K562 (cell line): Measurements from ENCODE around the gene PMPCA. TPM values are rescaled to one million over a fixed set of nuclear protein-coding genes. Genes with fewer than 3 reads are reported as not detected.

Experiments used
- ATAC-seq: fragments of 200-7000 bp; cut with Tn5 transposase; 3 replicates; pipeline ENCODE4 v1.9.1; 2020; ENCODE audit warnings: moderate library complexity
- BruUV-seq: library from RNA; stranded (reverse); fragments of 400-500 nt; replicated peaks from 2 replicates; lab custom pipeline; 2021; lab: Mats Ljungman, UMichigan
- CTCF ChIA-PET: fragments of 300-600 bp; formaldehyde crosslinking; extraction: SDS; loops from one replicate; lab custom pipeline; 2021; ENCODE audit warnings: low intra/inter-chr PET ratio; lab: Yijun Ruan, JAX
- POLR2A ChIA-PET: fragments of 300-600, 350-650 bp; sonication (Branson Sonifier 250); formaldehyde crosslinking; extraction: SDS; loops from one replicate; lab custom pipeline; 2021; ENCODE audit warnings: antibody characterized with exemption, inconsistent platforms; lab: Yijun Ruan, JAX
- DNase-seq, 4 experiments: peaks; one replicate each; pipeline versions ENCODE4 v3.0.0 to v3.0.0-alpha.2; 2011 to 2018; ENCODE audit warnings: low spot score in 3 of 4, mixed read lengths in 3 of 4; ENCODE audit errors: extremely low read depth in 1 of 4
- FAIRE-seq: peaks from 2 replicates; lab custom pipeline; 2011; peaks lifted over from hg19 to GRCh38; lab: Jason Lieb, UNC
- H2AFZ ChIP-seq: 2 replicates; pipeline ENCODE4 v1.6.0; 2011; ENCODE audit warnings: low read depth, low read length, control low read depth, inconsistent platforms
- H3K27ac ChIP-seq: fragments of 200-600 bp; 3 replicates; pipeline ENCODE4 v1.8.0; 2011; ENCODE audit warnings: low read depth, mild to moderate bottlenecking, control low read depth, inconsistent platforms, low read length, moderate library complexity, mixed read lengths; ENCODE audit errors: extremely low read depth
- H3K27me3 ChIP-seq, 2 experiments: fragments of 300-600 bp in 1 of 2; 2 replicates in 1 of 2; 3 replicates in 1 of 2; pipeline versions ENCODE4 v1.6.0 to v1.8.0; 2011; ENCODE audit warnings: inconsistent platforms in 2 of 2, low read length in 2 of 2, mild to moderate bottlenecking in 1 of 2, mixed read lengths in 1 of 2, moderate library complexity in 1 of 2; ENCODE audit not compliant: control insufficient read depth in 2 of 2, insufficient read depth in 2 of 2
- H3K36me3 ChIP-seq: fragments of 300-600 bp; 3 replicates; pipeline ENCODE4 v1.8.0; 2011; ENCODE audit warnings: mild to moderate bottlenecking, low read length, inconsistent platforms; ENCODE audit not compliant: control insufficient read depth, insufficient read depth
- H3K4me1 ChIP-seq, 2 experiments: fragments of 200-600 bp in 1 of 2; replicated peaks in 1 of 2; 2 replicates in 1 of 2; 3 replicates in 1 of 2; pipeline versions ENCODE4 v1.5.1 to v1.8.0; 2011; ENCODE audit warnings: inconsistent platforms in 2 of 2, low read length in 2 of 2, mild to moderate bottlenecking in 1 of 2, mixed read lengths in 1 of 2, moderate library complexity in 1 of 2; ENCODE audit not compliant: control insufficient read depth in 2 of 2, insufficient read depth in 2 of 2
- H3K4me2 ChIP-seq: 2 replicates; pipeline ENCODE4 v1.6.1; 2011; ENCODE audit warnings: low read length, control low read depth, inconsistent platforms, mixed read lengths; ENCODE audit not compliant: insufficient read depth
- H3K4me3 ChIP-seq: fragments of 200-600 bp; sonication (generic), shearing (Covaris generic); 2 replicates; pipeline ENCODE4 v1.5.1; 2016; ENCODE audit warnings: control low read depth, inconsistent platforms
- H3K79me2 ChIP-seq: fragments of 200-600 bp; 3 replicates; pipeline ENCODE4 v1.8.0; 2011; ENCODE audit warnings: low read length, inconsistent platforms; ENCODE audit not compliant: control insufficient read depth, insufficient read depth
- H3K9ac ChIP-seq, 2 experiments: 2 replicates each; pipeline versions ENCODE4 v1.6.0 to v1.6.1; 2011; ENCODE audit warnings: low read depth in 2 of 2, low read length in 2 of 2, control low read depth in 1 of 2, inconsistent platforms in 1 of 2, mild to moderate bottlenecking in 1 of 2, mixed read lengths in 1 of 2; ENCODE audit not compliant: insufficient read depth in 1 of 2
- H3K9me1 ChIP-seq: one replicate; pipeline ENCODE4 v1.6.0; 2011; ENCODE audit warnings: inconsistent platforms, mild to moderate bottlenecking, low read length, moderate library complexity; ENCODE audit not compliant: control insufficient read depth, insufficient read depth
- H3K9me3 ChIP-seq: replicated peaks from 2 replicates; pipeline ENCODE4 v1.5.1; 2011; ENCODE audit warnings: low read depth, low read length, inconsistent platforms; ENCODE audit not compliant: control insufficient read depth, insufficient read depth
- H4K20me1 ChIP-seq: replicated peaks from 2 replicates; pipeline ENCODE4 v1.6.1; 2011; ENCODE audit warnings: low read length, inconsistent platforms, mixed read lengths; ENCODE audit not compliant: control insufficient read depth, insufficient read depth
- ATF7 ChIP-seq: fragments of 450-650 bp; IDR thresholded peaks from 2 replicates; pipeline ENCODE4 v1.7.1; 2014; ENCODE audit warnings: mild to moderate bottlenecking, moderate library complexity
- BHLHE40 ChIP-seq: IDR thresholded peaks from 2 replicates; pipeline ENCODE4 v1.6.1; 2011; ENCODE audit warnings: low read length, improper control_type of control experiment
- HINFP ChIP-seq: fragments of 450-650 bp; conservative IDR thresholded peaks from 2 replicates; pipeline ENCODE4 v1.6.1; 2016; ENCODE audit warnings: missing genetic modification characterization, low read depth, mild to moderate bottlenecking, control low read depth, missing compliant biosample characterization
- KDM1A ChIP-seq, 2 experiments: fragments of 450-650 bp; IDR thresholded peaks; 2 replicates each; pipeline ENCODE4 v1.6.1; 2016; ENCODE audit warnings: mild to moderate bottlenecking in 2 of 2
- MTA3 ChIP-seq: fragments of 450-650 bp; formaldehyde crosslinking; IDR thresholded peaks from 2 replicates; pipeline ENCODE4 v1.6.1; 2017; ENCODE audit warnings: mild to moderate bottlenecking, borderline replicate concordance
- MYNN ChIP-seq, 2 experiments: sonication (generic); formaldehyde crosslinking in 1 of 2; IDR thresholded peaks; 2 replicates each; pipeline versions ENCODE4 v1.5.0 to v1.6.1; 2016 to 2020; ENCODE audit warnings: antibody characterized with exemption in 1 of 2, missing genetic modification reagents in 1 of 2
- NCOA2 ChIP-seq, 2 experiments: fragments of 450-650 bp; IDR thresholded peaks; 2 replicates each; pipeline ENCODE4 v1.6.1; 2018; ENCODE audit warnings: mild to moderate bottlenecking in 2 of 2, moderate library complexity in 1 of 2; ENCODE audit not compliant: partially characterized antibody in 2 of 2
- PHF8 ChIP-seq: fragments of 200-600 bp; sonication (generic); IDR thresholded peaks from 2 replicates; pipeline ENCODE4 v1.6.1; 2012; ENCODE audit warnings: mixed run types, mild to moderate bottlenecking, inconsistent platforms, low read length, moderate library complexity, borderline replicate concordance
- POLR2A ChIP-seq: fragments of 450-650 bp; conservative IDR thresholded peaks from 2 replicates; pipeline ENCODE4 v1.6.1; 2016
- POLR2G ChIP-seq: fragments of 200-400 bp; formaldehyde crosslinking; IDR thresholded peaks from 2 replicates; pipeline ENCODE4 v1.6.1; 2017; ENCODE audit warnings: low read depth, mild to moderate bottlenecking, antibody characterized with exemption, low read length, moderate library complexity
- RBFOX2 ChIP-seq: fragments of 200-400 bp; formaldehyde crosslinking; IDR thresholded peaks from 2 replicates; pipeline ENCODE4 v1.6.1; 2017; ENCODE audit warnings: low read depth, mild to moderate bottlenecking, low read length, moderate library complexity
- RNF219 ChIP-seq: fragments of 250-450 bp; sonication (Bioruptor Pico); IDR thresholded peaks from 2 replicates; pipeline ENCODE4 v1.5.0; 2022; ENCODE audit warnings: mild to moderate bottlenecking
- SMARCA5 ChIP-seq: fragments of 450-650 bp; IDR thresholded peaks from 2 replicates; pipeline ENCODE4 v1.6.1; 2016
- STAT5B ChIP-seq: fragments of 250-450 bp; sonication (Bioruptor Pico); IDR thresholded peaks from 2 replicates; pipeline ENCODE4 v1.8.0; 2021; ENCODE audit warnings: mild to moderate bottlenecking, inconsistent platforms
- SUPT5H ChIP-seq: fragments of 450-650 bp; IDR thresholded peaks from 2 replicates; pipeline ENCODE4 v1.6.1; 2016
- TAL1 ChIP-seq: fragments of 450-650 bp; IDR thresholded peaks from 2 replicates; pipeline ENCODE4 v1.6.1; 2016; ENCODE audit warnings: mild to moderate bottlenecking
- ZC3H4 ChIP-seq: sonication (generic); formaldehyde crosslinking; IDR thresholded peaks from 2 replicates; pipeline ENCODE4 v1.9.0; 2021; ENCODE audit warnings: missing genetic modification reagents, borderline replicate concordance
- ZNF134 ChIP-seq: fragments of 250-450 bp; sonication (Bioruptor Pico); conservative IDR thresholded peaks from 2 replicates; pipeline ENCODE4 v1.4.0; 2020
- ZNF143 ChIP-seq: sonication (generic); formaldehyde crosslinking; IDR thresholded peaks from 2 replicates; pipeline ENCODE4 v1.9.0; 2022; ENCODE audit warnings: mild to moderate bottlenecking, missing genetic modification reagents
- ZNF146 ChIP-seq: IDR thresholded peaks from one replicate; pipeline ENCODE4 v1.6.1; 2018; ENCODE audit warnings: missing compliant biosample characterization; ENCODE audit not compliant: unreplicated experiment
- ZNF830 ChIP-seq: fragments of 250-450 bp; sonication (Bioruptor Pico); IDR thresholded peaks from 2 replicates; pipeline ENCODE4 v1.5.0; 2021; ENCODE audit warnings: mild to moderate bottlenecking
- WGBS: fragments of 100-300 bp; shearing (Covaris generic); methylation state at CpG from one replicate; pipeline ENCODE4 v1.1.6; 2016; ENCODE audit warnings: low coverage, mixed read lengths; ENCODE audit not compliant: insufficient coverage; ENCODE audit errors: missing lambda C conversion rate; 5-methylcytosine and 5-hydroxymethylcytosine counted together
- in situ Hi-C: fragments of 300-500 bp; cut with MboI; formaldehyde crosslinking; loops from 4 replicates; pipeline ENCODE4 v1.15.0; 2018; ENCODE audit warnings: inconsistent platforms, mixed read lengths
- intact Hi-C: fragments of 100-400 bp; cut with micrococcal nuclease; formaldehyde crosslinking; loops from 2 replicates; pipeline ENCODE4 v1.14.2; 2022
- polyA plus RNA-seq, 8 experiments: library from polyadenylated mRNA; depleted of rRNA in 4 of 8; stranded (reverse) in 5 of 8; unstranded in 3 of 8; fragments of >200 nt; fragmentation: Nextera tagmentation in 2 of 8; fragmentation: Illumina TruSeq in 1 of 8; extraction: Ambion mirVana in 2 of 8; extraction: Trizol in 1 of 8; gene quantifications; 2 replicates each; pipeline versions ENCODE4 v1.2.1 to v1.2.3, GENCODE V29; 2011 to 2014; ENCODE audit warnings: inconsistent platforms in 1 of 8, missing spikeins in 1 of 8
- total RNA-seq, 7 experiments: library from RNA; depleted of rRNA in 6 of 7; stranded (reverse); fragments of >200 nt in 6 of 7; fragmentation: Illumina TruSeq in 2 of 7; extraction: Trizol in 2 of 7; gene quantifications; 2 replicates each; pipeline versions ENCODE4 v1.2.1 to v1.2.3, GENCODE V29; 2011 to 2021; ENCODE audit warnings: low replicate concordance in 1 of 7
- TF ChIP-seq, protein P1 (sequence below): fragments of 250-450 bp; sonication (Bioruptor Pico); IDR thresholded peaks from 2 replicates; pipeline ENCODE4 v1.9.0; 2021; ENCODE audit warnings: mild to moderate bottlenecking

Gene PMPCA
- total and polyA plus RNA-seq, 9 of the 15 experiments (the other 6 are each of a cell fraction or from before 2014, with no cell fraction given), result 23.9 to 143 (median 86.6) TPM

DNA sequence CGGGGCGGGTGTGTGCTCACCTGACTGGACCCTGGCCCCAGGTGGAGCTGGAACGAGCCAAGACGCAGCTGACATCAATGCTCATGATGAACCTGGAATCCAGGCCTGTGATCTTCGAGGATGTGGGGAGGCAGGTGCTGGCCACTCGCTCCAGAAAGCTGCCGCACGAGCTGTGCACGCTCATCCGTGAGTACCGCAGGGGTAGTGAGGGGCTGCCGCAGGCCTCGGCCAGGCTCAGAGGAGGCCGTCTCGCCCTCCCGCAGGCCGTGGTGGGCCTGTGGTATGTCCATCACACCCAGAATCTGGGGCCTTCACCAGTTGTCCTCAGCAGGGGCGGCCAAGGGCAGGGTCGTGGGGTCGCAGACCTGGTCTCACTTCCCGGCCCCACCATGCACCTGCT lies 11.3 kb downstream of the PMPCA start:
- ChIA-PET POLR2A (interaction anchor here (0.7 to 5.1 kb wide), 2 partner anchors 13 to 25 kb away, joined by 3 to 33 read pairs; no protein-coding TSS in a partner anchor), CTCF (no interaction called here)
- no peak overlapping the region for H3K9ac ChIP-seq
- no TSS peak for BruUV-seq
- no peak overlapping the region for H3K4me2 ChIP-seq
- H2AFZ ChIP-seq, result no peak overlapping the region
- no peak overlapping the region for H3K4me3 ChIP-seq
- no peaks in the 10 kb centered on the region for H3K79me2 ChIP-seq
- H4K20me1 ChIP-seq, result no peaks in the 10 kb centered on the region
- intact Hi-C loops (no loop called here), in situ Hi-C loops (no loop called here)
- 96% methylated on average over 9 of the region's 21 CpGs for WGBS
- FAIRE-seq, result no peak
- no peaks in the 10 kb centered on the region; the same call in 1 of the 2 replicates for H3K9me3 ChIP-seq
- no peak for TF ChIP-seq KDM1A (IDR thresholded peaks at IDR 0.05)
- TF ChIP-seq RBFOX2, result peak; percentile 58
- no peak for TF ChIP-seq MTA3
- no peak for TF ChIP-seq HINFP (tag)
- TF ChIP-seq RNF219, result no peak
- TF ChIP-seq POLR2G, result peak; percentile 61
- no peak for TF ChIP-seq PHF8
- TF ChIP-seq ZC3H4 (CRISPR knock-in tag), result no peak
- TF ChIP-seq, protein P1, sequence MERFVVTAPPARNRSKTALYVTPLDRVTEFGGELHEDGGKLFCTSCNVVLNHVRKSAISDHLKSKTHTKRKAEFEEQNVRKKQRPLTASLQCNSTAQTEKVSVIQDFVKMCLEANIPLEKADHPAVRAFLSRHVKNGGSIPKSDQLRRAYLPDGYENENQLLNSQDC, result no peak
- TF ChIP-seq ZNF143 (CRISPR knock-in tag), result no peak
- TF ChIP-seq ZNF830 (CRISPR knock-in tag), result no peak
- no peak for TF ChIP-seq STAT5B (CRISPR knock-in tag)
- 0 out of 2 replicates have a peak, but pooled peaks have one; percentile 20 for TF ChIP-seq POLR2A
- TF ChIP-seq SUPT5H, result 0 out of 2 replicates have a peak, but pooled peaks have one; percentile 20
- TF ChIP-seq ZNF134 (CRISPR knock-in tag), result no peak
- no peak for TF ChIP-seq MYNN (IDR thresholded peaks at IDR 0.05)
- no peak for TF ChIP-seq MYNN (CRISPR knock-in tag; IDR thresholded peaks at IDR 0.05)
- no peak for TF ChIP-seq BHLHE40
- TF ChIP-seq ZNF146, result no peak
- no peak for TF ChIP-seq SMARCA5
- no peak for TF ChIP-seq TAL1
- TF ChIP-seq ATF7, result no peak
- TF ChIP-seq NCOA2 (IDR thresholded peaks at IDR 0.05; ENCODE audit: partially characterized antibody in 2 of 2), result no peak
- no peak overlapping the region for H3K27ac ChIP-seq
- peaks cover 0 to 15% of the 10 kb centered on the region in 2 experiments; a peak in 2 of 5 replicates for H3K4me1 ChIP-seq
- DNase-seq, result no peak
- no peak for ATAC-seq
- H3K27me3 ChIP-seq, result no peaks in the 10 kb centered on the region
- H3K36me3 ChIP-seq, result peaks cover 83% of the 10 kb centered on the region
- no peaks in the 10 kb centered on the region for H3K9me1 ChIP-seq
